Measurements from ENCODE around the gene SCLY. TPM values are rescaled to one million over a fixed set of nuclear protein-coding genes. Genes with fewer than 3 reads are reported as not detected.

The SCLY gene
- total RNA-seq, 1 experiment from 2014 or later: 68.4 TPM

DNA sequence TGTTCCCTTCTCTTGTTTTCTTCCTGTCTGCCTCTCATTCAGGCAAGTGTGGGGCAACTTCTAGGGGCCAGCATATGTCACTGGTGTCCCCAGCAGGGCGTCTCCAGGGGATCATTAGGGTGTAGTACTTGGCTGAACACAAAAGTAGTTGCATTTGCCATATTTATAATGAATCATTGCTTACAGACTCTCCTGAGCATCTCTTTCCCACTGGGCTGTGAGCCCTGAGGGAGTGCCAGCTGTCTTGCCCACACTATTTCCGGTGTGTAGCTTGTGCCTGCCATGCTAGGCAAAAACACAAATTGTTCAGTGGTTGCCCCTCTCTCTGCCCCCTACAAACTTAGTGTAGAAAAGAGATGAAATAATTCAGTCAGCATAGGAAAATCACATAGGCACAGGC lies 40.8 kb upstream of the SCLY start:
- Mint-ChIP-seq H3K4me3 (no peak overlapping the region), H3K4me1 (no peaks in the 10 kb centered on the region), H3K9me3 (no peaks in the 10 kb centered on the region), H3K27me3 (ENCODE audit: low read depth) (no peaks in the 10 kb centered on the region), H3K36me3 (peaks cover 5% of the 10 kb centered on the region; the same call in 1 of the 2 replicates), H3K27ac (no peak overlapping the region)
- ATAC-seq (no peak), DNase-seq (ENCODE audit: low spot score) (no peak)
- ChIA-PET POLR2A (no interaction called here), CTCF (no interaction called here)
- TF ChIP-seq AR (CRISPR knock-in tag; IDR thresholded peaks at IDR 0.05): no peak

- Mint-ChIP-seq H3K27ac (no peak overlapping the region), H3K36me3 (peaks cover 5% of the 10 kb centered on the region; the same call in 1 of the 2 replicates), H3K27me3 (ENCODE audit: low read depth) (no peaks in the 10 kb centered on the region), H3K4me1 (no peaks in the 10 kb centered on the region), H3K4me3 (no peak overlapping the region), H3K9me3 (no peaks in the 10 kb centered on the region)
- DNase-seq (ENCODE audit: low spot score): no peak
- ChIA-PET POLR2A (no interaction called here), CTCF (no interaction called here)
- ATAC-seq: no peak
- TF ChIP-seq, protein P1, sequence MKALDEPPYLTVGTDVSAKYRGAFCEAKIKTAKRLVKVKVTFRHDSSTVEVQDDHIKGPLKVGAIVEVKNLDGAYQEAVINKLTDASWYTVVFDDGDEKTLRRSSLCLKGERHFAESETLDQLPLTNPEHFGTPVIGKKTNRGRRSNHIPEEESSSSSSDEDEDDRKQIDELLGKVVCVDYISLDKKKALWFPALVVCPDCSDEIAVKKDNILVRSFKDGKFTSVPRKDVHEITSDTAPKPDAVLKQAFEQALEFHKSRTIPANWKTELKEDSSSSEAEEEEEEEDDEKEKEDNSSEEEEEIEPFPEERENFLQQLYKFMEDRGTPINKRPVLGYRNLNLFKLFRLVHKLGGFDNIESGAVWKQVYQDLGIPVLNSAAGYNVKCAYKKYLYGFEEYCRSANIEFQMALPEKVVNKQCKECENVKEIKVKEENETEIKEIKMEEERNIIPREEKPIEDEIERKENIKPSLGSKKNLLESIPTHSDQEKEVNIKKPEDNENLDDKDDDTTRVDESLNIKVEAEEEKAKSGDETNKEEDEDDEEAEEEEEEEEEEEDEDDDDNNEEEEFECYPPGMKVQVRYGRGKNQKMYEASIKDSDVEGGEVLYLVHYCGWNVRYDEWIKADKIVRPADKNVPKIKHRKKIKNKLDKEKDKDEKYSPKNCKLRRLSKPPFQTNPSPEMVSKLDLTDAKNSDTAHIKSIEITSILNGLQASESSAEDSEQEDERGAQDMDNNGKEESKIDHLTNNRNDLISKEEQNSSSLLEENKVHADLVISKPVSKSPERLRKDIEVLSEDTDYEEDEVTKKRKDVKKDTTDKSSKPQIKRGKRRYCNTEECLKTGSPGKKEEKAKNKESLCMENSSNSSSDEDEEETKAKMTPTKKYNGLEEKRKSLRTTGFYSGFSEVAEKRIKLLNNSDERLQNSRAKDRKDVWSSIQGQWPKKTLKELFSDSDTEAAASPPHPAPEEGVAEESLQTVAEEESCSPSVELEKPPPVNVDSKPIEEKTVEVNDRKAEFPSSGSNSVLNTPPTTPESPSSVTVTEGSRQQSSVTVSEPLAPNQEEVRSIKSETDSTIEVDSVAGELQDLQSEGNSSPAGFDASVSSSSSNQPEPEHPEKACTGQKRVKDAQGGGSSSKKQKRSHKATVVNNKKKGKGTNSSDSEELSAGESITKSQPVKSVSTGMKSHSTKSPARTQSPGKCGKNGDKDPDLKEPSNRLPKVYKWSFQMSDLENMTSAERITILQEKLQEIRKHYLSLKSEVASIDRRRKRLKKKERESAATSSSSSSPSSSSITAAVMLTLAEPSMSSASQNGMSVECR (CRISPR knock-in tag; IDR thresholded peaks at IDR 0.05; ENCODE audit: borderline replicate concordance): no peak
- TF ChIP-seq ESRRA (CRISPR knock-in tag; IDR thresholded peaks at IDR 0.05; ENCODE audit: borderline replicate concordance) (no peak), ERG (CRISPR knock-in tag; IDR thresholded peaks at IDR 0.05) (no peak), ZNF671 (CRISPR knock-in tag; IDR thresholded peaks at IDR 0.05) (no peak), JUN (CRISPR knock-in tag; IDR thresholded peaks at IDR 0.05) (no peak), E2F4 (CRISPR knock-in tag; IDR thresholded peaks at IDR 0.05; ENCODE audit: borderline replicate concordance, low read depth) (no peak), JAZF1 (CRISPR knock-in tag; IDR thresholded peaks at IDR 0.05) (no peak), ATF6 (CRISPR knock-in tag; IDR thresholded peaks at IDR 0.05) (no peak), ZNF263 (CRISPR knock-in tag; IDR thresholded peaks at IDR 0.05; ENCODE audit: low read depth) (no peak), TEAD1 (CRISPR knock-in tag; IDR thresholded peaks at IDR 0.05) (no peak), ETV6 (CRISPR knock-in tag; IDR thresholded peaks at IDR 0.05) (no peak), EMX1 (CRISPR knock-in tag; IDR thresholded peaks at IDR 0.05) (no peak), SOX15 (CRISPR knock-in tag; IDR thresholded peaks at IDR 0.05) (no peak), TP53 (CRISPR knock-in tag; IDR thresholded peaks at IDR 0.05) (no peak), USF2 (CRISPR knock-in tag; IDR thresholded peaks at IDR 0.05) (no peak), STAT6 (CRISPR knock-in tag; conservative IDR thresholded peaks at IDR 0.05; ENCODE audit: low read depth) (no peak)
- TF ChIP-seq, protein P2, sequence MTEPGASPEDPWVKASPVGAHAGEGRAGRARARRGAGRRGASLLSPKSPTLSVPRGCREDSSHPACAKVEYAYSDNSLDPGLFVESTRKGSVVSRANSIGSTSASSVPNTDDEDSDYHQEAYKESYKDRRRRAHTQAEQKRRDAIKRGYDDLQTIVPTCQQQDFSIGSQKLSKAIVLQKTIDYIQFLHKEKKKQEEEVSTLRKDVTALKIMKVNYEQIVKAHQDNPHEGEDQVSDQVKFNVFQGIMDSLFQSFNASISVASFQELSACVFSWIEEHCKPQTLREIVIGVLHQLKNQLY (CRISPR knock-in tag; IDR thresholded peaks at IDR 0.05): no peak
These were observed 40.0 kb upstream of the SCLY start for GRCh38 chr2:238020816-238021215.
